DOHH2 (cell line): Measurements from ENCODE around the gene WASF2.

ENCODE experiments used
- H3F3A ChIP-seq: fragments of 200-600 bp; sonication (generic), shearing (Covaris generic); 2 replicates; pipeline ENCODE4 v1.6.0; 2016; ENCODE audit warnings: antibody characterized with exemption, mild to moderate bottlenecking; ENCODE audit not compliant: control insufficient read depth, insufficient read depth
- H3K27ac ChIP-seq: fragments of 200-600 bp; sonication (generic); 2 replicates; pipeline ENCODE4 v1.5.1; 2014; ENCODE audit warnings: low read depth, mild to moderate bottlenecking, low read length, moderate library complexity
- H3K27me3 ChIP-seq: fragments of 200-600 bp; sonication (generic); 2 replicates; pipeline ENCODE4 v1.6.1; 2014; ENCODE audit warnings: mild to moderate bottlenecking, low read length, mixed read lengths; ENCODE audit not compliant: control insufficient read depth
- H3K36me3 ChIP-seq: fragments of 200-600 bp; sonication (generic); 2 replicates; pipeline ENCODE4 v1.6.1; 2014; ENCODE audit warnings: mild to moderate bottlenecking, low read length, moderate library complexity, mixed read lengths; ENCODE audit not compliant: control insufficient read depth
- H3K4me1 ChIP-seq: fragments of 200-600 bp; sonication (generic); 2 replicates; pipeline ENCODE4 v1.6.1; 2014; ENCODE audit warnings: mild to moderate bottlenecking, low read length, mixed read lengths; ENCODE audit not compliant: control insufficient read depth
- H3K4me2 ChIP-seq: fragments of 200-600 bp; sonication (generic); 2 replicates; pipeline ENCODE4 v1.6.0; 2014; ENCODE audit warnings: mild to moderate bottlenecking, low read length, moderate library complexity
- H3K4me3 ChIP-seq: fragments of 200-600 bp; sonication (generic); 2 replicates; pipeline ENCODE4 v1.5.1; 2014; ENCODE audit warnings: mild to moderate bottlenecking, low read length, mixed read lengths
- H3K79me2 ChIP-seq: fragments of 200-600 bp; sonication (generic); 2 replicates; pipeline ENCODE4 v1.6.1; 2014; ENCODE audit warnings: mild to moderate bottlenecking, low read length, mixed read lengths; ENCODE audit not compliant: control insufficient read depth
- H3K9me2 ChIP-seq: fragments of 200-600 bp; sonication (generic); replicated peaks from 2 replicates; pipeline ENCODE4 v1.6.1; 2014; ENCODE audit warnings: mild to moderate bottlenecking, low read length, mixed read lengths; ENCODE audit not compliant: control insufficient read depth
- H3K9me3 ChIP-seq: fragments of 200-600 bp; sonication (generic); 2 replicates; pipeline ENCODE4 v1.6.1; 2014; ENCODE audit warnings: antibody characterized with exemption, low read length, mixed read lengths; ENCODE audit not compliant: control insufficient read depth, insufficient read depth
- H4K20me1 ChIP-seq: fragments of 200-600 bp; sonication (generic); 2 replicates; pipeline ENCODE4 v1.6.0; 2014; ENCODE audit warnings: low read depth, mild to moderate bottlenecking, antibody characterized with exemption, low read length, moderate library complexity; ENCODE audit not compliant: control insufficient read depth, insufficient read depth
- CTCF ChIP-seq: fragments of 200-600 bp; sonication (generic); IDR thresholded peaks from one replicate; pipeline ENCODE4 v1.5.1; 2014; ENCODE audit warnings: antibody characterized with exemption, mild to moderate bottlenecking, low read depth, low read length; ENCODE audit not compliant: poor library complexity, severe bottlenecking
- EZH2phosphoT487 ChIP-seq: fragments of 200-600 bp; sonication (generic); IDR thresholded peaks from 2 replicates; pipeline ENCODE4 v1.6.1; 2017; ENCODE audit warnings: borderline replicate concordance, mild to moderate bottlenecking, antibody characterized with exemption, low read length, moderate library complexity, mixed read lengths

Gene WASF2

GRCh38 chr1:27487966-27488884 is 1.7 kb downstream of the WASF2 start:
- H3K4me3 ChIP-seq, result peak overlapping the region; percentile 97
- peaks cover 71% of the 10 kb centered on the region for H3K4me1 ChIP-seq
- TF ChIP-seq EZH2phosphoT487 (no peak), CTCF (no peak)
- no peaks in the 10 kb centered on the region for H3K27me3 ChIP-seq
- peaks cover 22% of the 10 kb centered on the region for H3F3A ChIP-seq
- H3K4me2 ChIP-seq, result peak overlapping the region; percentile 91
- H3K36me3 ChIP-seq, result peaks cover 25% of the 10 kb centered on the region
- H3K79me2 ChIP-seq, result peaks cover 63% of the 10 kb centered on the region
- H3K9me2 ChIP-seq, result no peaks in the 10 kb centered on the region
- 0 out of 2 replicates have a peak, but pooled peaks cover 8% of the 10 kb centered on the region for H4K20me1 ChIP-seq
- no peaks in the 10 kb centered on the region for H3K9me3 ChIP-seq
- H3K27ac ChIP-seq, result peak overlapping the region; percentile 82

GRCh38 chr1:27485363-27485762 is 4.6 kb downstream of the WASF2 start:
- Histone ChIP-seq H3K36me3 (peaks cover 25% of the 10 kb centered on the region), H3K4me3 (no peak overlapping the region), H4K20me1 (0 out of 2 replicates have a peak, but pooled peaks cover 12% of the 10 kb centered on the region), H3K27me3 (no peaks in the 10 kb centered on the region), H3K4me1 (peaks cover 74% of the 10 kb centered on the region), H3K9me2 (no peaks in the 10 kb centered on the region), H3K27ac (no peak overlapping the region), H3K4me2 (peak overlapping the region; percentile 14; the same call in 1 of the 2 replicates), H3K9me3 (no peaks in the 10 kb centered on the region), H3F3A (peaks cover 29% of the 10 kb centered on the region), H3K79me2 (peaks cover 92% of the 10 kb centered on the region)
- no peak for TF ChIP-seq EZH2phosphoT487
- TF ChIP-seq CTCF, result no peak

GRCh38 chr1:27483659-27484058 is 6.3 kb downstream of the WASF2 start:
- Histone ChIP-seq H3K9me2 (no peaks in the 10 kb centered on the region), H3K79me2 (peaks cover 96% of the 10 kb centered on the region), H3K4me1 (peaks cover 86% of the 10 kb centered on the region), H3K36me3 (peaks cover 23% of the 10 kb centered on the region), H3K27ac (no peak overlapping the region), H3F3A (peaks cover 28% of the 10 kb centered on the region), H3K27me3 (no peaks in the 10 kb centered on the region), H4K20me1 (peaks cover 15% of the 10 kb centered on the region), H3K9me3 (no peaks in the 10 kb centered on the region), H3K4me2 (peak overlapping the region; percentile 71), H3K4me3 (peak overlapping the region; percentile 56)
- TF ChIP-seq EZH2phosphoT487 (no peak), CTCF (no peak)
